Thymus (tissue), 11 donors: ENCODE data around the gene EPAS1. TPM values are rescaled to one million over a fixed set of nuclear protein-coding genes. Genes with fewer than 3 reads are reported as not detected.

Experiments used
- DNase-seq, 9 donors: peaks; one replicate each; pipeline ENCODE4 v3.0.0-alpha.2; 2013; ENCODE audit warnings: low spot score in 9 of 9, low read depth in 6 of 9, missing footprints in 1 of 9
- H3K27ac ChIP-seq, 2 donors: one replicate each; pipeline ENCODE4 v1.5.1; 2013; ENCODE audit warnings: control low read depth in 1 of 2, low read depth in 1 of 2, low read length in 1 of 2, mild to moderate bottlenecking in 1 of 2, moderate library complexity in 1 of 2
- H3K27me3 ChIP-seq, 2 donors: one replicate each; pipeline ENCODE4 v1.5.1; 2013; ENCODE audit warnings: low read length in 1 of 2; ENCODE audit not compliant: control insufficient read depth in 2 of 2, insufficient read depth in 1 of 2
- H3K36me3 ChIP-seq, 2 donors: one replicate each; pipeline ENCODE4 v1.5.1; 2013; ENCODE audit warnings: low read length in 1 of 2, mild to moderate bottlenecking in 1 of 2, moderate library complexity in 1 of 2; ENCODE audit not compliant: control insufficient read depth in 2 of 2, insufficient read depth in 2 of 2
- H3K4me1 ChIP-seq, 2 donors: one replicate each; pipeline ENCODE4 v1.5.1; 2013; ENCODE audit warnings: low read length in 2 of 2; ENCODE audit not compliant: control insufficient read depth in 2 of 2, insufficient read depth in 2 of 2
- H3K4me3 ChIP-seq, 2 donors: one replicate each; pipeline ENCODE4 v1.5.1; 2013; ENCODE audit warnings: low read length in 2 of 2, control low read depth in 1 of 2, mild to moderate bottlenecking in 1 of 2
- H3K9me3 ChIP-seq, 2 donors: one replicate each; pipeline ENCODE4 v1.5.1; 2013; ENCODE audit warnings: low read length in 1 of 2, mild to moderate bottlenecking in 1 of 2; ENCODE audit not compliant: control insufficient read depth in 2 of 2, insufficient read depth in 1 of 2
- WGBS: extraction: QIAGEN DNeasy Blood & Tissue Kit; methylation state at CpG from one replicate; pipeline ENCODE4 v1.1.7; 2013; 5-methylcytosine and 5-hydroxymethylcytosine counted together
- polyA plus RNA-seq: library from polyadenylated mRNA; stranded (reverse); fragments of 200-250 nt; gene quantifications from one replicate; pipeline ENCODE4 v1.2.3, GENCODE V29; 2013
- total RNA-seq: library from RNA; stranded (reverse); fragments of 120-200 nt; gene quantifications from one replicate; pipeline ENCODE4 v1.2.4, GENCODE V29; 2013
- donor health status: healthy.

The EPAS1 gene
- total and polyA plus RNA-seq, 2 donors: 3.1 to 48.9 TPM

DNA sequence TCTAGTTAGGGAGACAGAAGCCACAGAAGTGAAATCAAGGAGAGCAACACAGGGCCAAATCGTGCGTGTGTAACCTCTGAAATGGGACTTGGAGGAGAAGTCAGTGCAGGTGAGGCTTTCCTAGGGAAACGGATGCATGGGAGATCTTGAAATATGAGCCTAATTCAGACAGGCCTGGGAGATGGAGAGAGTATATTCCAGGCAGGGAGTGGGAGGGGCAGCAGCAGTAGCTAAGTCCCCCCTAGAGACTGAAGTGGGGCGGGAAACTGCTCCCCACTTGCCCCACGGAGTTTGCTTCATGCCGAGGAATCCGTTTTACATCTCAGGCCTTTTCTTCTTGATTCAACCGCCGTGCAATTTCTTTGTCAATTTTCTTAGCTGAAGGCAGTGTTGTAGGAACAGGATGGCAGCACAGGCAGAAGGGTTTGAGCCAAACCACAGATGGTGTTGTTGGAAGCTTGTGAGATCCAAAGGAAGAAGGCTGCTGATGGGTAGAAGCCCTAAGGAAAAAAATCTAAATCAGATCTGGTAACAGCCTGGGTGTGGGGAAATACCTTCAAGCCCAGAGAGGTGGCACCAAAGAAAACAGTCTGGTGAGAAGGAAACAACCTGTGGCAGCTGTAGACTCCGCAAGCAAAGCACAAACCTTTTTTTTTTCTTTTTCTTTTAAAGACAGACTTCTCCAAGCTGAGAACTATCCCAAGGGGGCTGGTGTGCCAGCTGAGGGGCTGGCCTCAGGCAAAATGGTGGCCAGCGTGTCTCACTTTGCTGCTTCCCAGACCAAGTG is 40.2 kb downstream of the EPAS1 start:
- DNase-seq: peak in 1 of 9 donors; percentile 53
- Histone ChIP-seq H3K9me3 (no peaks in the 10 kb centered on the region), H3K36me3 (no peaks in the 10 kb centered on the region), H3K27ac (no peak overlapping the region), H3K4me3 (no peak overlapping the region), H3K4me1 (peaks cover 3 to 42% of the 10 kb centered on the region in 2 donors), H3K27me3 (no peaks in the 10 kb centered on the region)
- WGBS: 69% methylated on average over 11 of the region's 11 CpGs

DNA sequence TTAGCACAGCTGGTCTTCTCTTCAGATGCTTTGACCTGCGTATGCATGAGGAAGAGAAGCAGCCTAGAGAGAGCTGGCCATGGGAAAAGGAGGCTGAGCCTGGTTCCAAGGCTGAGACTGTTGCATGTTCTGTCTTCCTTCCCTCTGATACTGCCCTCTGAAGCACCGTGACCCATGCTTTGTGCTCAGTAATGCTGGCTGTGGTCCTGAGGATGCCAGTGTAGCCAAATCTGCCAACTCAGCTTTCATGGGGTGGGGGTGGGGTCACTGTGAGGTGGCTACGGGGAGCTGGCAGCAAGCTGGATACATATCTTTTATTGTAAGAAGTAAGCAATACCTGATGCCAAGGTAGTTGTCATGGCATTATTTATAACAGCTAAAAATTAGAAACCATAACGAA is 41.5 kb downstream of the EPAS1 start:
- WGBS: 84% methylated on average over 4 of the region's 4 CpGs
- Histone ChIP-seq H3K9me3 (no peaks in the 10 kb centered on the region), H3K36me3 (no peaks in the 10 kb centered on the region), H3K27ac (no peak overlapping the region), H3K27me3 (no peaks in the 10 kb centered on the region), H3K4me1 (peaks cover 3 to 45% of the 10 kb centered on the region in 2 donors), H3K4me3 (no peak overlapping the region)
- DNase-seq: no peak

DNA sequence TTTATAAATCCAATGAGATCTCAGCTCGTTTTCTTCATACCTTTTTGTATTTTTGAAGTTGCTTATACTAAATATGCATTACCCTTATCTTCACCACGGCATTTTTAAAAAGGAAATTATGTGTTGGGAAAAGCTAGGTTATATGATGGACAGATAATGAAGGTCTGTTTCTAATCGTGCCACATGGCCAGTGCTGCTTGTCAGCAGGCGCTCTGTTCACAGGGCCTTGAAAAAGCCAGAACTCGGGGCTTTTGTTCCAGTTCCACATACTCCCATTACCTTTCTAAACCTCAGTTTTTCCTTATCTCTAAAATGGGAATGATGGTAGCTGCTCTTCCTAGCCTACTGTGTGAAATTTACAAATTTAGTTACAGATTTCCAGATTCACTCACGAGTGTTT is 42.0 kb downstream of the EPAS1 start:
- Histone ChIP-seq H3K4me3 (no peak overlapping the region), H3K36me3 (no peaks in the 10 kb centered on the region), H3K9me3 (no peaks in the 10 kb centered on the region), H3K27ac (no peak overlapping the region), H3K4me1 (peaks cover 3 to 45% of the 10 kb centered on the region in 2 donors), H3K27me3 (no peaks in the 10 kb centered on the region)
- WGBS: 96% methylated on average over 6 of the region's 6 CpGs
- DNase-seq: no peak

DNA sequence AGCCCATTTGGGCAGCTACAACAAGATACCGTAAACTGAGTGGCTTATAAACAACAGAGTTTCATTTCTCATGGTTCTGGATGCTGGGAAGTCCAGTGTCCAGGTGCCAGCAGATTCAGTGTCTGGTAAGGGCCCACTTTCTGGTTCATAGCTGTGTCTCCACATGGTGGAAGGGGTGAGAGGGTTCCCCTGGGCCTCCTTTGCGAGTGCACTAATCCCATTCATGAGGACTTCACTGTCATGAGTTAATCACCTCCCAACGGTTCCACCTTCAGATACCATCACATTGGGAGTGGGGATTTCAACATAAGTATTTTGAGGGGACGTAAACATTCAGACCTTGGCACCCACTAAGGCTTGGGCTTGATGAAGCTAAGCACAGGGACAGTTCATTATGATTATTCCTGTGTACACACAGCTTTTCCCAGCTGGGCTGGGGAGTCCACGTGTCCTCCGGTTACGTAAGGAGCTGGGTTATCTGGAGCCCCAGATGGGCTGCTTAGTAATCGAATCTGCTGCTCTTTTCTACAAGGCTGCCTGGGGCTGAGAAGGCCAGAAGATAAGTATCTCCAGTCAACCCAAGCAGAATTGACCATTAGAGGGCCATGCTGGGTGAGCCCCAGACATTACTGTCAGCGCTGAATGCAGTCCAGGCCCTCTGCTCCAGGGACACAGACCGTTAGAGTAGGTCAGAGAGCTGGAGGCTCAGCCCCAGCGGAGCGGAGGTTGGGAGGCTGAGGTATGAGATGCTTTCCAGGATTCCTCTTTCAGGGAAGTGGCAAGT is 42.7 kb downstream of the EPAS1 start:
- H3K4me1 ChIP-seq: peaks cover 3 to 42% of the 10 kb centered on the region in 2 donors
- H3K4me3 ChIP-seq: no peak overlapping the region
- no peaks in the 10 kb centered on the region for H3K9me3 ChIP-seq
- WGBS: 91% methylated on average over 12 of the region's 12 CpGs
- no peak overlapping the region for H3K27ac ChIP-seq
- H3K27me3 ChIP-seq: no peaks in the 10 kb centered on the region
- no peak for DNase-seq
- H3K36me3 ChIP-seq: no peaks in the 10 kb centered on the region

DNA sequence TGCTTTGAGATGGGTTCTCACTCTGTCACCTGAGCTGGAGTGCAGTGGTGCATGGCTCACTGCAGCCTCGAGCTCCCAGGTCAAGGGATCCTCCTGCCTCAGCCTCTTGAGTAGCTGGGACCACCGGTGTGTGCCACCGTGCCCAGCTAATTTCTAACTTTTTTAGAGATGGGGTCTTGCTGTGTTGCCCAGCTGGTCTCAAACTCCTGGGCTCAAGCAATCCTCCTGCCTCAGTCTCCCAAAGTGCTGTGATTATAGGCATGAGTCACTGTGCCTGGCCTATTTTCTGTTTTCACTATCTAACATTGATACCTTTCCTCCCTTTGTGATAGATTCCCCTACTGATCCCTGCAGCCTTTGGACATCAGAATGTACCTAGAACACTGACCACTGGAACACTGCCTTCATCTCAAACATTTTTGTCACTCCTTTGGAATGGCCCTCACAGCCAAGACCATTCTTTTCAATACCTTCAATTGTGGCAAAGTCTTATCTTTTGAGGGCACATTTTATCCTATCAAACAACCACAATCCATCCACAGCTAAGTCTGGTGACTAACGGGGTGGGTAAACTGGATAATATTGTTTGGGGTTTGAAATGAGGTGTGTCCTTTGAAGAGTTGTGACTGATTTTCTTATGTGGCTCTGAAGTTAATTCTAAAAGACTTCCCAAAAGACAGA is 43.7 kb downstream of the EPAS1 start:
- no peak for DNase-seq
- Histone ChIP-seq H3K27me3 (no peaks in the 10 kb centered on the region), H3K9me3 (no peaks in the 10 kb centered on the region), H3K27ac (no peak overlapping the region), H3K4me3 (no peak overlapping the region), H3K36me3 (no peaks in the 10 kb centered on the region), H3K4me1 (peaks cover 3 to 32% of the 10 kb centered on the region in 2 donors)
- 87% methylated on average over 4 of the region's 4 CpGs for WGBS

DNA sequence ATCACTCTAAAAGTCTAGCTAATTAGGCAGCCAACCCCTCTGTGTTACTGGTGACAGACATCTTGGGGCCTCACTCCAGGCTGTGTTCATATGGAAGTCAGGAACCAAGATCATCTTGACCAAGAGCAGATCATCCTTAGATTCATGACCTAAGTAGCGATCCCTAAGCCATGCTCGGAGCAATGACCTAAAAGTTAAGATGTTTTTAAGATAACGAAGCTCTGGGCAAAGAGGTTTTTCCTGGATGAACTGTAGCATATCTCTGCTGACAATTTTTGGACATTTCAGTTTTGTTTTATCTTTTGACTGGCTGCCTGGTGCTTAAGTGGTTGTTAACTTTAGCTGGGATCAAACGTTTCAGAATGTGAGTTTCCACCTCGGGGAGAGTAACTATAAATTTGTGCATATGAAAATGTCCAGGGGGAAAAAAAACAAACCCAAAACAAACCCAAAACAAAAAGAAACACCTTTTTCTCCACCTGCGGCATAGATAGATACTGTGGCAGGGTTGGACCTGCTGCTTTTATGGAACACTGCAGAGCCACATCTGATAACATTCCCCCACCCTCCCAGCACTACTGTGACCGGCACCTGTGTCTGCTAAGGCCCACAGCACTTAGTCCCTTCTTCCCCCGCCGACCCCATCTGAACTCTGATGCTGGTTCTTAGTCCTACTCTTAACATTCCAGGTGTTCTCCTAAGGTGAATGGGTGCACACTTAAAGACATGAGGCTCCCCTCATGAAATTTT is 45.5 kb downstream of the EPAS1 start:
- Histone ChIP-seq H3K27ac (no peak overlapping the region), H3K27me3 (no peaks in the 10 kb centered on the region), H3K36me3 (no peaks in the 10 kb centered on the region), H3K9me3 (no peaks in the 10 kb centered on the region), H3K4me1 (peaks cover 12 to 32% of the 10 kb centered on the region in 2 donors), H3K4me3 (no peak overlapping the region)
- WGBS: 89% methylated on average over 9 of the region's 9 CpGs
- DNase-seq: no peak

DNA sequence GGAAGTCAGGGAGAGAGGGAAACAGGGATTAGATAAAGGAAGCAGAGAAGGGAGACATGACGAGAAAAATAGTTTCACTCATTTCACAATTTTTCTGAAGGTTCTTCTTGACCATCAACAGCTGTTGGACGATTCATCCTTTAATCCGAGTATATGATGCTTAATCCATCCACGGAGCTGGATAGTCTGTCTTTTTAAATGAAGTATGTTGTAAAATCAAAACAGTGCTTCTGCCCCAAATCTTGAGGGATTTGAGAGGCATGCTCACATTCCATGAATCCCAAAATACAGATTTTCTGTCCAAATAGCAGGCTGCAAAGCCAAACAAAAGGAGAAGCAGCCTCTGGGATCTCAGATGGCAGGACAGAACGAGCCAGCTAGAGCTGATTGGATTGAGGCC is 47.5 kb downstream of the EPAS1 start:
- no peak overlapping the region for H3K27ac ChIP-seq

DNA sequence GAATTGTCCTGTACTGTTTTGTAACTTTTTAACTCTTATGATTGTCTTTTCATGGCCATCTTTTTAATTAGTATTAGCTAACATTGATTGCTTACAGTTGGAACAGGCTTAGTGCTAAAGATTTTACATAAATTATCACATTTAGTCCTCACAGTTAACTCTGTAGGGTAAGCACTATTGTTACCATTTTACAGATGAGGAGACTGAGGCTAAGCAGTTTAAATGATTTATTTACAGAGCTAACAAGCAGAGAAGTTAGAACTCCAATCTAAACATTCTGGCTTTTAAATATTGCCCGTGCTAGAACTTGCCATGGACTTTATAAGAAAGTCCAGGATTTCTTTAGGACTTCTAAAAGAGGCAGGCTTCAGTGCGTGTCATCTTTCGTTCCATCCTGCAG is 48.6 kb downstream of the EPAS1 start:
- no peaks in the 10 kb centered on the region for H3K27me3 ChIP-seq
- WGBS: 79% methylated on average over 3 of the region's 3 CpGs
- peaks cover 27 to 48% of the 10 kb centered on the region in 2 donors for H3K4me1 ChIP-seq
- no peak for DNase-seq
- H3K27ac ChIP-seq: no peak overlapping the region
- no peaks in the 10 kb centered on the region for H3K9me3 ChIP-seq
- no peaks in the 10 kb centered on the region for H3K36me3 ChIP-seq
- H3K4me3 ChIP-seq: no peak overlapping the region

More for the DNA sequence above, 47.5 kb downstream of the EPAS1 start:
- Histone ChIP-seq H3K27me3 (no peaks in the 10 kb centered on the region), H3K36me3 (no peaks in the 10 kb centered on the region), H3K9me3 (no peaks in the 10 kb centered on the region), H3K4me3 (no peak overlapping the region), H3K4me1 (peaks cover 19 to 39% of the 10 kb centered on the region in 2 donors)
- WGBS: 98% methylated on average over 5 of the region's 5 CpGs
- no peak for DNase-seq
